Body of pancreas (tissue), 4 donors: ENCODE measurements around the gene DNAI2.

Experiments used
- POLR2A ChIP-seq, 3 donors: fragments of 450-650 bp; IDR thresholded peaks; one replicate each; pipeline ENCODE4 v1.6.1; 2016; ENCODE audit warnings: antibody characterized with exemption in 3 of 3, mild to moderate bottlenecking in 2 of 3
- TF ChIP-seq, protein P1 (sequence below), 7 experiments: fragments of 450-650 bp in 4 of 7; fragments of 200-600 bp in 3 of 7; sonication (generic) in 3 of 7; IDR thresholded peaks; one replicate each; pipeline ENCODE4 v1.5.1; 2016 to 2019; ENCODE audit warnings: antibody characterized with exemption in 7 of 7

DNA sequence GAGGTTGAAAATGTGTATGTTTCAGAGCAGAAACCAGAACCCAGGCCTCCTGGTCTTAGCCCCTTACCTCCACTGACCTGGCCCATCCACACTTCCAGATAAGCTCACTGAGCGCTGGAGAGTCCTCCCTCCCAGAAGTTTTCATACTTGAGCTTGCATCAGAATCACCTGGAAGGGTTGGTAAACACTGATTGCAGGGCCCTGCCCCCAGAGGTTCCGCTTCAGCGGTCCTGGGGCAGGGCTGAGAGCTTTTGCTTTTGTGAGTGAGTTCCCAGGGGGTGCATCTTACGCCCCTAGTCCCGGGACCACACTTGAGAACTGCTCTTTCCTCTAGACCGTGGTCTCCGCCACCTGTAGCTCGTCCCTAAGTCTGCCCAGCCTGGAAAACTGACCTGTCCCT is 40.1 kb upstream of the DNAI2 start:
- TF ChIP-seq, protein P1, sequence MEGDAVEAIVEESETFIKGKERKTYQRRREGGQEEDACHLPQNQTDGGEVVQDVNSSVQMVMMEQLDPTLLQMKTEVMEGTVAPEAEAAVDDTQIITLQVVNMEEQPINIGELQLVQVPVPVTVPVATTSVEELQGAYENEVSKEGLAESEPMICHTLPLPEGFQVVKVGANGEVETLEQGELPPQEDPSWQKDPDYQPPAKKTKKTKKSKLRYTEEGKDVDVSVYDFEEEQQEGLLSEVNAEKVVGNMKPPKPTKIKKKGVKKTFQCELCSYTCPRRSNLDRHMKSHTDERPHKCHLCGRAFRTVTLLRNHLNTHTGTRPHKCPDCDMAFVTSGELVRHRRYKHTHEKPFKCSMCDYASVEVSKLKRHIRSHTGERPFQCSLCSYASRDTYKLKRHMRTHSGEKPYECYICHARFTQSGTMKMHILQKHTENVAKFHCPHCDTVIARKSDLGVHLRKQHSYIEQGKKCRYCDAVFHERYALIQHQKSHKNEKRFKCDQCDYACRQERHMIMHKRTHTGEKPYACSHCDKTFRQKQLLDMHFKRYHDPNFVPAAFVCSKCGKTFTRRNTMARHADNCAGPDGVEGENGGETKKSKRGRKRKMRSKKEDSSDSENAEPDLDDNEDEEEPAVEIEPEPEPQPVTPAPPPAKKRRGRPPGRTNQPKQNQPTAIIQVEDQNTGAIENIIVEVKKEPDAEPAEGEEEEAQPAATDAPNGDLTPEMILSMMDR (IDR thresholded peaks at IDR 0.05): no peak
- TF ChIP-seq POLR2A (IDR thresholded peaks at IDR 0.05): no peak
